ENCODE data around the gene STMN1. TPM values are rescaled to one million over a fixed set of nuclear protein-coding genes. Genes with fewer than 3 reads are reported as not detected.

Gene STMN1
- total RNA-seq, 1 experiment from 2014 or later, result 207 TPM

- H3K27ac Mint-ChIP-seq (ENCODE audit: unreplicated experiment), result no peak overlapping the region
- Histone ChIP-seq H3K27me3 (replicated peaks; ENCODE audit: control insufficient read depth, insufficient read depth, low read length) (no peaks in the 10 kb centered on the region), H3K9me3 (no peaks in the 10 kb centered on the region), H3K4me3 (ENCODE audit: low read depth, low read length) (no peak overlapping the region), H3K36me3 (ENCODE audit: control insufficient read depth, insufficient read depth, low read length) (no peaks in the 10 kb centered on the region), H3K4me1 (no peaks in the 10 kb centered on the region; the same call in 1 of the 2 replicates)
- ChIA-PET POLR2A (no interaction called here), CTCF (interaction anchor here (1.4 kb wide), 1 partner anchor 12 kb away, joined by 5 read pairs; no protein-coding TSS in a partner anchor)
- peaks cover 17% of the 10 kb centered on the region for H3K4me1 Mint-ChIP-seq (ENCODE audit: low read depth, unreplicated experiment)
- intact Hi-C loops (cut with micrococcal nuclease; ENCODE audit: unreplicated experiment), result no loop called here
- TF ChIP-seq CTCF (IDR thresholded peaks at IDR 0.05; ENCODE audit: insufficient read depth in 1 of 2, low read depth in 1 of 2, low read length in 1 of 2, severe bottlenecking in 1 of 2, unreplicated experiment in 1 of 2), result no peak
- peaks cover 22% of the 10 kb centered on the region for H3K36me3 Mint-ChIP-seq (ENCODE audit: insufficient read depth, unreplicated experiment)
- H3K9me3 Mint-ChIP-seq (ENCODE audit: unreplicated experiment), result no peaks in the 10 kb centered on the region
- H3K27me3 Mint-ChIP-seq (ENCODE audit: insufficient read depth, unreplicated experiment), result no peaks in the 10 kb centered on the region
- BruUV-seq (replicated peaks), result no TSS peak
- no peak overlapping the region for H3K4me3 Mint-ChIP-seq (ENCODE audit: unreplicated experiment)
- no peak for DNase-seq
Observed at GRCh38 chr1:25908161-25908560, 1.9 kb upstream of the STMN1 start.

GRCh38 chr1:25907601-25908000 lies 1.4 kb upstream of the STMN1 start:
- TF ChIP-seq CTCF (IDR thresholded peaks at IDR 0.05; ENCODE audit: insufficient read depth in 1 of 2, low read depth in 1 of 2, low read length in 1 of 2, severe bottlenecking in 1 of 2, unreplicated experiment in 1 of 2), result no peak
- Histone ChIP-seq H3K9me3 (no peaks in the 10 kb centered on the region), H3K27me3 (replicated peaks; ENCODE audit: control insufficient read depth, insufficient read depth, low read length) (no peaks in the 10 kb centered on the region), H3K36me3 (ENCODE audit: control insufficient read depth, insufficient read depth, low read length) (no peaks in the 10 kb centered on the region), H3K4me1 (no peaks in the 10 kb centered on the region; the same call in 1 of the 2 replicates), H3K4me3 (ENCODE audit: low read depth, low read length) (no peak overlapping the region)
- BruUV-seq (replicated peaks), result no TSS peak
- peaks cover 17% of the 10 kb centered on the region for H3K4me1 Mint-ChIP-seq (ENCODE audit: low read depth, unreplicated experiment)
- no peaks in the 10 kb centered on the region for H3K9me3 Mint-ChIP-seq (ENCODE audit: unreplicated experiment)
- ChIA-PET CTCF (interaction anchor here (1.4 kb wide), 1 partner anchor 12 kb away, joined by 5 read pairs; no protein-coding TSS in a partner anchor), POLR2A (no interaction called here)
- no peak overlapping the region for H3K27ac Mint-ChIP-seq (ENCODE audit: unreplicated experiment)
- intact Hi-C loops (cut with micrococcal nuclease; ENCODE audit: unreplicated experiment), result no loop called here
- no peak for DNase-seq
- peak overlapping the region; percentile 91 for H3K4me3 Mint-ChIP-seq (ENCODE audit: unreplicated experiment)
- no peaks in the 10 kb centered on the region for H3K27me3 Mint-ChIP-seq (ENCODE audit: insufficient read depth, unreplicated experiment)
- H3K36me3 Mint-ChIP-seq (ENCODE audit: insufficient read depth, unreplicated experiment), result peaks cover 22% of the 10 kb centered on the region

GRCh38 chr1:25906644-25907300 lies 553 bp upstream of the STMN1 start:
- peaks cover 22% of the 10 kb centered on the region for H3K36me3 Mint-ChIP-seq (ENCODE audit: insufficient read depth, unreplicated experiment)
- CTCF ChIA-PET, result interaction anchor here (1.4 kb wide), 1 partner anchor 11 kb away, joined by 5 read pairs; no protein-coding TSS in a partner anchor
- H3K4me1 Mint-ChIP-seq (ENCODE audit: low read depth, unreplicated experiment), result peaks cover 17% of the 10 kb centered on the region
- no peaks in the 10 kb centered on the region for H3K27me3 Mint-ChIP-seq (ENCODE audit: insufficient read depth, unreplicated experiment)
- POLR2A ChIA-PET, result interaction anchor here (0.5 kb wide), 1 partner anchor 15 kb away, joined by 3 read pairs; no protein-coding TSS in a partner anchor
- peak overlapping the region; percentile 80 for H3K27ac Mint-ChIP-seq (ENCODE audit: unreplicated experiment)
- no TSS peak for BruUV-seq (replicated peaks)
- intact Hi-C loops (cut with micrococcal nuclease; ENCODE audit: unreplicated experiment), result no loop called here
- peak in 1 of 2 experiments; percentile 24 for DNase-seq
- H3K9me3 Mint-ChIP-seq (ENCODE audit: unreplicated experiment), result no peaks in the 10 kb centered on the region
- H3K36me3 ChIP-seq (ENCODE audit: control insufficient read depth, insufficient read depth, low read length), result no peaks in the 10 kb centered on the region
- TF ChIP-seq CTCF (IDR thresholded peaks at IDR 0.05; ENCODE audit: insufficient read depth in 1 of 2, low read depth in 1 of 2, low read length in 1 of 2, severe bottlenecking in 1 of 2, unreplicated experiment in 1 of 2), result no peak
- no peaks in the 10 kb centered on the region for H3K27me3 ChIP-seq (replicated peaks; ENCODE audit: control insufficient read depth, insufficient read depth, low read length)
- peak overlapping the region; percentile 86 for H3K4me3 ChIP-seq (ENCODE audit: low read depth, low read length)
- H3K4me3 Mint-ChIP-seq (ENCODE audit: unreplicated experiment), result peak overlapping the region; percentile 91
- H3K4me1 ChIP-seq, result no peaks in the 10 kb centered on the region; the same call in 1 of the 2 replicates
- no peaks in the 10 kb centered on the region for H3K9me3 ChIP-seq

Measured in Caco-2 (cell line).